Sciatic nerve (tissue), 2 donors: ENCODE results near the gene SKAP2. TPM values are rescaled to one million over a fixed set of nuclear protein-coding genes. Genes with fewer than 3 reads are reported as not detected.

Source experiments
- ATAC-seq: fragments of 200-7000 bp; cut with Tn5 transposase; one replicate; pipeline ENCODE4 v1.9.1; 2020; ENCODE audit warnings: mild to moderate bottlenecking, moderate library complexity
- DNase-seq: peaks from one replicate; pipeline ENCODE4 v3.0.0-alpha.2; 2020; ENCODE audit warnings: low spot score
- intact Hi-C: fragments of 100-400 bp; cut with DNase I; formaldehyde crosslinking; loops from one replicate; pipeline ENCODE4 v1.14.2; 2022
- total RNA-seq: library from RNA; stranded (reverse); fragmentation: NEBNext Ultra II Directional; extraction: Animal tissue kit (Norgen Biotek cat#: 25700); gene quantifications from one replicate; pipeline ENCODE4 v1.2.1, GENCODE V29; 2021
- donor health status: DM: no; HTN: no; CAD: no.
- donor health status: DM: no; HTN: no; CAD: no.

SKAP2 gene
- total RNA-seq, 1 donor from 2014 or later: 53.3 TPM

GRCh38 chr7:26680587-26680986 is 183.8 kb downstream of the SKAP2 start:
- DNase-seq: no peak
- intact Hi-C loops: no loop called here
- ATAC-seq: no peak

DNA sequence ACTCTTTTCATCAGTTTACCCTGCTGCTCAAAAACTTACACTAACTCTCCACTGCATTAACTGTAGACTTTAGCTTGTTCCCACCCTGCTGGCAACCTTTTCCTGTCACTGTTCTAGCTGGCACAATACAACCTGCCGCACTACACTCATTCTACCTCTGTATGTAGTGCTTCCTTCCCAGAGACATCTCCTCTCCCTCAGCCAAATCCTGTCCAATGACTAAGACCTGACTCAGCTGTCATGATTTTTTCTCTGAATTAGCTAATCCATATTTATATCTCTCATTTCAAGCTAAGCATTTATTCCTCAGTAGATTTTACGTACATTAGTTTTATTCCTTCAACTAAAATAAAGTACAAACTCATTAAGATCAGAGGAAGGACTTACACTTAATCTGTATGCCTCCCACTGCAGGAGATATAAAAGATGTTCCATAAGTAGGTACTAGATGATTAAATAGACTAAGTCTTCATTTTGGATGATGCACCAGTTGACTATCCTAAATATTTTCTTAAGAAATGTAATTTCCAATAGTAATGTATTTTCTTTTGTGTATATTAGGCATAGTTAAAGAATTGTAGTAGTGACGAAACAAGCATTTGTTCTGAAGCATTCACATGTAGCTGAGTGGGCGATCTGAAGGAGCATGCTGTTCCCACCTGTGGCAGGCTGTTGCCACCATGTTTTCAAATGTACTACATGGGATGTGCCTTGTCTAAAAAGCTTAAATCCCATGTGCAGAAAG is 189.1 kb downstream of the SKAP2 start:
- ATAC-seq (no peak), DNase-seq (no peak)
- intact Hi-C loops: no loop called here

- DNase-seq (no peak), ATAC-seq (no peak)
- intact Hi-C loops: no loop called here
Measured at GRCh38 chr7:26673858-26674257, 190.5 kb downstream of the SKAP2 start.

DNA sequence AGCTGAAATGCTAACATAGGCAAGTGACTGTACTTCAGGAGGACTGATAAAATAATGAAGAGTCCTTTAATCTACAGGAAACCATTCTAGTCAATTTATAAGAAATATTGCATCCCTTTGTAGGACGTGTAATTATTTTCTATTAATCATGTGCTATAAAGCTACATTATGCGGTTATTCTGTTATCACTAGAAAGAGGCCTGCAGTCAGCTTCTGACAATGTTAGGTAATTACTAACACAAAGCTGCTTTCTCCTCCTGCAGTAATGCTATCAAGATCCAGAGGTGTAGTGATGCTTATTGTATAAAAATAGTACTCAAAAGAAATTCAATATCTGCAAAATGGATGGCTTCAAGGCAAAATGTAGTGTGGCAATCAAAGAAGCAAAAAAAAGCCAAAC is 191.1 kb downstream of the SKAP2 start:
- no peak for ATAC-seq

GRCh38 chr7:26670841-26671240 is 193.5 kb downstream of the SKAP2 start:
- intact Hi-C loops: no loop called here
- no peak for DNase-seq
- ATAC-seq: no peak

More for the DNA sequence above, 191.1 kb downstream of the SKAP2 start:
- intact Hi-C loops: no loop called here
- DNase-seq: no peak

DNA sequence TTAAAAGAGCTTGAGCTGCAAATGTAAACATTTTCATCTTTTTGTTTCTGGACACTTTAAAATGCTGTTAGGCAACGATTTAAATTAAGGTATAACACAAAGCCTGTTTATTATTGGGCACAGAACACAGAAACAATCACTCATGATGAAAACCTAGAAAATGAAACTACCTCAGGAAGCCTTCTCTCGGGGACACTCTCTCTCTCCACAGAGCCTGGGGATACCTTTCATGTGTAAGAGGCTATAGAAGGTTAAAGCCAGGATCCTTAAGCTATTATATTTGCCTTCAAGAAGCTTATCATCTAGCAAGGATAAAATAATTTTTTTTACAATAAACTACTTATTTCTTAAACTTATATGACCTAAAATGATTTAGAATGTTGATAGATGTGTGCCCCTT is 194.1 kb downstream of the SKAP2 start:
- no peak for ATAC-seq
- intact Hi-C loops: no loop called here

DNA sequence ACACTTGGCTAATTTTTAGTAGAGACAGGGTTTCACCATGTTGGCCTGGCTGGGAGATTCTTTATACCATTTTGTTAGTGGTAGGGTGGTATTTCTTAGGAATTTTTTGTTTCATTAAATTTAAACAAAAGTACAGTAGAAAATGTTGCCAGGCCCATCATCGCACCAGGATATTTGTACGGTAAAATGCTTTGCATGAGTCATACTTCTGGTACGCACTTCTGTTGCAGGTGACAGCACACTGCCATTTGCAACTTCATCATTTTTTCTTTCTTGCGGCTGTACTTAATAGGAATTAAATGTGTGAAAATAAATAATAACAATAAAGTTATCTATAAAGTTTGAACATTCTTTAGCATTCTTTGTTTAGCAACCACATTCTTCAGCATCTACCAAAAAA is 195.6 kb downstream of the SKAP2 start:
- intact Hi-C loops: loop anchor here (10.0 kb wide), 1 partner anchor 304 kb away; no protein-coding TSS in a partner anchor

More for the DNA sequence above, 194.1 kb downstream of the SKAP2 start:
- no peak for DNase-seq

DNA sequence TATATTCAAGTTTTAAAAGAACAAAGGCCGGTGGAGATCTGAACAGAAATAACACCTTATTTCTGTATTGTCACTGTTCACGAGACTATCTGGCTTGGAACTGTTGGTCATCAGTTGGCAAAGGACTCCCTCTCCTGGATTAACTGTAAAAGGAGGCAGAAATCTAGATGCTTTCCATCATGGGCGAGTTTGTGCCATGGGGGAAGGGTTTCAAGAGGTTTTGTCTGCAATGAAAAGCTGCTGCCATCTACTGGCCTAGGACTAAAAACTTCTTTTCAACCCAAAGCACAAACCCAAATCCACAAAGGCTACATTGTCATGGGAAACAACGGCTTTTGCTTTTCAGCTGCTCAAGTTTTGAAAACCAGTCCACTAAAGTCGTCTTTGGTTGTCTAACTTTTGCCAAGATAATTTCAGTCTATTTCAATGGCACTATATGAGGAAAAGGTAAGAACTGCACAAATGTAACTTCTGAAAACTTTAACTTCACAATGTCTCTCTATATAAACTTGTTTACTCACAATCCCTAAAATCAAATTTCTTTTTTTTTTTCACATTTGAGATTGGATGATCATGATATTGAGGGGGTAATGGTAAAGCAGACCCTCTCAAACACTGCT is 196.8 kb downstream of the SKAP2 start:
- intact Hi-C loops: loop anchor here (10.0 kb wide), 1 partner anchor 303 kb away; no protein-coding TSS in a partner anchor
- peak; percentile 84 for ATAC-seq
- DNase-seq: no peak

More for the DNA sequence above, 195.6 kb downstream of the SKAP2 start:
- no peak for ATAC-seq
- no peak for DNase-seq

GRCh38 chr7:26664735-26665416 is 199.5 kb downstream of the SKAP2 start:
- no peak for DNase-seq
- intact Hi-C loops: loop anchor here (10.0 kb wide), 1 partner anchor 300 kb away; no protein-coding TSS in a partner anchor
- ATAC-seq: peak; percentile 48

GRCh38 chr7:26664274-26664673 is 200.1 kb downstream of the SKAP2 start:
- no peak for DNase-seq
- no peak for ATAC-seq
- intact Hi-C loops: loop anchor here (10.0 kb wide), 1 partner anchor 299 kb away; no protein-coding TSS in a partner anchor

GRCh38 chr7:26663874-26664273 is 200.5 kb downstream of the SKAP2 start:
- intact Hi-C loops: loop anchor here (10.0 kb wide), 1 partner anchor 299 kb away; no protein-coding TSS in a partner anchor
- DNase-seq (no peak), ATAC-seq (no peak)

DNA sequence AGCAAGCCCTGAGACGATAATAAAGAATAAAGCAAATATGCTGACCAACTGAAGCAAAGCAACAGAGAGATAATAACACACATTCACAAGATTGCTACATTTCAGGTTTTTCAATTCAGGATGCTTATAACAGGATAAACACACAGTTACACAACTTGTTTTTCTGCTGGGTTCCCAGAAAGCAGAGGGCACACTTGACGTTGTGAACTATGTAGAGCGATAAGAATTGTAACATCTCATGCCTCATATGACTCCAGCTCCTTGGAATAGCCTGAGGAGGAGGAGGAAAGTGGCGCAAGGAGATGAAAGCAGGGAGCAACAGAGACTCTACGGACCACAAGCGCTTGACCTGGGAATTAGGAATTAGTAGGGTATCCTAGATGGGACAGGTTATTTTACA is 201.7 kb downstream of the SKAP2 start:
- ATAC-seq (no peak), DNase-seq (no peak)
- intact Hi-C loops: loop anchor here (10.0 kb wide), 1 partner anchor 298 kb away; no protein-coding TSS in a partner anchor

DNA sequence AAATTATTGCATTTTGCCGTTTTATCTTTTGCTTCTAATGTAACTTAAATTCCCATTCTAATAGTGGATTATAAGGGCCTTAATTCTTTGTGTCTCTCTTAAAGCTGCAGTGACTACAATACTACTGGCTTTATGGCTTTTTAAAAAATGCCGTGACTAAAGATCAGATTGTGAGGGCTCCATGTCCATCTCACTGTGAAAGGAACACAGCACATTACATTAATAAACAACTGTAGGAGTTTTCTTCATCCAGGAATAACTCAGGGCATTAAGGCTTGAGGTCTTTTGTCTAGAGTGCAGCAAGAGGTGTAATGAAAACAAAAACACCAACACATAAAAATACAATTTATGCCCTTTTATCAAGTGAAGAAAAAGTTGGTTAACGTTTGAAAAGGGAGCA is 205.3 kb downstream of the SKAP2 start:
- intact Hi-C loops: no loop called here
- DNase-seq: no peak
- ATAC-seq: no peak

DNA sequence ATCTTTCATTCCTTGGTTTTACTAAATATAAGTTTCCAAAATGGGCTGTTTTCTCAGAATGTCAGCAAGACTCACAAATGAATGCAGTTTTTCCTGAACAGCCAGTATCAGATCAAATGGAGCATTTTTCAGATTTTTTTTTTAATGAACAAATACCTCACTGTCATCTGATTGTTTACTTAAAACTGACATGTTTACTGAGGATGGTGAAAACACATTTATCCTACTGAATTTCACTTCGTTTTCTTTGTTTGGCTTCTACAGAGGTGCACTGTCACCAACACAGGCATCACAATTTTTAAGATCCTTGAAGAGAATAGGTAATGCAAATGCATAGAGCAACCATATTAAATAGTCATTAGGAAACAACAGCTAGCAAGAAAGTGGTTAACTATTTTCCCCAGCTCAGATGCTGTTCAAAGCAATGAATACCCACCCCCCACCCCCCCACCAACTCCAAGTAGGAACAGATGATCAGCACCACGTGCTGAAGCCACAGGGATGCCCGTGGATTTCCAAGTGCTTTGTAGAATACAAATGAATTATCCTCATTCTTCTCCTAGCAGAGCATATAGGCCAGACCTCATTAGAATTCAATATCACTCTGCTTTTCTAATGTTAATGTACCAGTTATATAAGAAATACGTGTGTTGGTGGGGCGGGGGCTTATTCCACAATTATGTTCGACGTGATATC is 205.9 kb downstream of the SKAP2 start:
- DNase-seq (no peak), ATAC-seq (no peak)
- intact Hi-C loops: no loop called here

DNA sequence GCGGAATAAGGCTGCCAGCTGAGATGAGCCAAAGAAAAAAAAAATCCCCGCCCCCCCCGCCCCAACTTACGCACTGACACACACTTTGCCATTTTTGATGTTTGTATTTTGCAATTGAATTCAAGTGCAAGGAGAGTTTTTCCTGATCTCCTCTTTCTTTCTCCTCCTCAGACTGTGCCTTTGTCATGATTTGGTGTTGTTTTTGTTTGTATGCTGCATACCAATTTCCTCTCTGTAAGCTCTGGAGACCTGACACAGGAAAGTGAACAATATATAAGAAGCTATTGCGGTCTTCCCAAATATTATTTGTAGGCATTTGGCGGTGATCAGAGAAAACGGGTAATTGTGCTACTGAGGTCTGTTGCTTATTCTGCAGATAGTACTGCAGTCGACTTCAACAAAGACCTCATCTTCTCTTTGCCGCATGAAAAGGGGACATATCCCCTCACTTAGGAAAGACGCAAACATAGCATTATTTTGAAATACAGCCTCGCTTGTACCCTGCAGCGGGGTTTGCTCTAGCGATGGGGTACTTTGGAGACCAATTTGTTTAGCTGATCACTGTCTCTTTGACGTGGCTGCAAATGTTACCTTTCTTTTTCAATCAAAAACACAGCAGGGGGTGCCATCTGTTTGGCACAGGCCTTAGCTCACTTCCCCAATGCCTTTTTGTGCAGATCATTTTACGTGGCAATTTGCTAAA is 206.6 kb downstream of the SKAP2 start:
- ATAC-seq (no peak), DNase-seq (no peak)
- intact Hi-C loops: no loop called here

DNA sequence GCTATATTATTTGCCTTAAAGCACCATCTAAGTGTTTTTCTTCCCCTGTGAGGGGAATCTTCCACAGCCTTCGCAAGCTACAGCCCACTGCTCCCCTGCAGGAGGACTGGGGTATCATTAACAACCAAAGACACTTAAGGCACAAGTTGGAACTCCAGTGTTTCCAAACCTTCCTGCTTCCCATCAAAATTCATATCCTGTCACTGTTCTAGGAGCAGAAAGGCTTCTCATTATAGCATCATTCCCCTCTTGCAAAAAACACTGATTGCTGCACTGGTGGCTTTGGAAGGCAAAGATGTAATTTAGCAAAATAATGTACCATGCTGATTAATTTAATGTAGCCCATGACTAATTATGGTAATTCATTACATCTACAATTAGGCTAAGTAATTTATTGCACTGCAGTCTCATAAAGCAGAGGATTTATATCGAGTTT is 207.2 kb downstream of the SKAP2 start:
- ATAC-seq (no peak), DNase-seq (no peak)
- intact Hi-C loops: no loop called here

- no peak for ATAC-seq
- no peak for DNase-seq
- intact Hi-C loops: no loop called here
Measured at GRCh38 chr7:26656735-26657134, 207.7 kb downstream of the SKAP2 start.

DNA sequence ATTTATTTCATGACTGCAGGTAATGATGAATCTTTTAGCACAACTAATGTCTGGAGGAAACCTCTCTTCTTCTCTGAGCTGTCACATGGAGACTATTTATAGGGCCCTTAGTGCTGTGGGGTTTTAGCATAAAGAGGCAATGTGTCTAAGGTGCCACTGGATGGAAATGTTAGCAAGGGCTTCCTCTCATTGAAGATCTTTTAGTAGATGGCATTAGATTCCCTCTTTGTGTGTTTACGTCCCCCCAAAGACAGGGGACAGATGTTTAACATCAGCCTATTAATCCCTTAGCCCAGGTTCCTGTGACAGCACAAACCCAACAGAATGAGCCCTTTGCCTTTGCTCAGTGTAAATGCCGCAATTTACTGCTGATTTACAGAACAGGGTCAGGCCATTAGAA is 208.6 kb downstream of the SKAP2 start:
- ATAC-seq (no peak), DNase-seq (no peak)
- intact Hi-C loops: no loop called here
